Esophagus squamous epithelium (tissue), 5 donors: Measurements from ENCODE around the gene ELL2. TPM values are rescaled to one million over a fixed set of nuclear protein-coding genes. Genes with fewer than 3 reads are reported as not detected.
A peak's percentile ranks its signal among the peaks of the same experiment; 100 is the strongest.
"Not testable (repeated sequence)": the region's sequence is repeated elsewhere in the genome, so short reads cannot be mapped to it uniquely, and the experiment has no call there.

Experiments used
- DNase-seq: peaks from one replicate; lab custom pipeline; 2025; lab: John Stamatoyannopoulos, UW
- H3K27ac ChIP-seq, 4 donors: fragments of 200-600 bp; sonication (generic); one replicate each; pipeline ENCODE4 v1.5.1; 2016 to 2019; ENCODE audit warnings: mild to moderate bottlenecking in 1 of 4
- H3K27me3 ChIP-seq, 4 donors: fragments of 200-600 bp; sonication (generic); 1 replicate in 3 of 4; 2 replicates in 1 of 4; pipeline versions ENCODE4 v1.5.1 to v1.6.0; 2017 to 2021; ENCODE audit warnings: antibody characterized with exemption in 1 of 4
- H3K36me3 ChIP-seq, 3 donors: fragments of 200-600 bp; sonication (generic); one replicate each; pipeline ENCODE4 v1.5.1; 2016 to 2019
- H3K4me1 ChIP-seq, 3 donors: fragments of 200-600 bp; sonication (generic); one replicate each; pipeline ENCODE4 v1.5.1; 2017 to 2019
- H3K4me3 ChIP-seq, 4 donors: fragments of 200-600 bp; sonication (generic); 1 replicate in 3 of 4; 2 replicates in 1 of 4; pipeline ENCODE4 v1.5.1; 2016 to 2019; ENCODE audit warnings: mild to moderate bottlenecking in 2 of 4, moderate library complexity in 1 of 4
- H3K9me3 ChIP-seq, 3 donors: fragments of 200-600 bp; sonication (generic); one replicate each; pipeline ENCODE4 v1.5.1; 2016 to 2019
- POLR2A ChIP-seq, 4 donors: fragments of 450-650 bp; IDR thresholded peaks; one replicate each; pipeline ENCODE4 v1.6.1; 2017; ENCODE audit warnings: antibody characterized with exemption in 4 of 4, mild to moderate bottlenecking in 4 of 4, moderate library complexity in 3 of 4
- WGBS, 2 donors: methylation state at CpG; one replicate each; pipeline ENCODE4 v1.1.5; 2018; 5-methylcytosine and 5-hydroxymethylcytosine counted together
- intact Hi-C: fragments of 100-400 bp; cut with DNase I; formaldehyde crosslinking; loops from one replicate; pipeline ENCODE4 v1.15.0; 2022
- total RNA-seq, 4 donors: library from RNA; depleted of rRNA; stranded (reverse); fragments of >200 nt; gene quantifications; one replicate each; pipeline ENCODE4 v1.1.0, GENCODE V29; 2016
- TF ChIP-seq, protein P1 (sequence below), 6 experiments: fragments of 450-650 bp in 4 of 6; fragments of 200-600 bp in 2 of 6; sonication (generic) in 2 of 6; IDR thresholded peaks; one replicate each; pipeline ENCODE4 v1.5.1; 2016 to 2019; ENCODE audit warnings: antibody characterized with exemption in 6 of 6, mild to moderate bottlenecking in 4 of 6, moderate library complexity in 4 of 6
- donor health status: DM: yes; HTN: yes; CAD: no.

ELL2 gene
- total RNA-seq, 4 donors from 2014 or later = 74.9 to 124 (median 121) TPM

DNA sequence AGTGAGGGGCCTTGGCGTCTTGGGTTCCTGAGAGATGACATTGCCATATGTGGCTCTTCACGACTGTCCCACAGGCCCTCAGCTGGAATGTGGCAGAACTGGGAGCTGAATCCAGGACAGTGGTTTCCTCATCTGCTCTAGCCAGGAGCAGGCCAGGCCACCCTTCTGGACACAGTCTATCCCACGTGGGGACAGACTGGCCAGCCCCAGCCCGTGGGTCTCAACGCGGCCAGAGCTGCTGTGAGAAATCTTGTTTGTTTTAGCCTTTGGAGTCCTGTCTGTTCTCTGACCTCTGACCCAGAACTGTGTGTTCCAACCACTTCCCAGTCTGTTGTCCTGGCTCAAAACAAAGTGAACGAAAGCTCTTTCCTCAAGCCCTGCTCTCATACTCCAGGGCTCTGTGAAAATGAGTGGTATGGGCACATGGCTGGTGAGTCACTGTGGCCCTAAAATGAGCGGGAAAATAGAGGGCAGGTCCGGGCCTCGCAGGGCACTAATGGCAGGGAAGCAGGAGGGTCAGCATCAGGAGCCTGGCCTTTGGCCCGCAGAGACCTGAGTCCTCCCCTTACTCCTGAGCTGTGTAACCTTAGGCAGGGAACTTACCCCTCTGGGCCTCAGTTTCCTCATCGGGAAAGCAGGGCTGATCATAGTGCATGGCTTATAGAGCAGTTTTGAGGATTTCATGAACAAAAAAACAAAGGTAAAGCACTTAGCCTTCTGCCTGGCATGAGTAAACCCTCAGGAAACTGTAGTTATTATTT is 104.3 kb downstream of the ELL2 start:
- peaks cover 20 to 63% (median 53%) of the 10 kb centered on the region in 3 donors for H3K4me1 ChIP-seq
- H3K27ac ChIP-seq = peak overlapping the region; percentile 78 to 95 (median 94)
- TF ChIP-seq, protein P1, sequence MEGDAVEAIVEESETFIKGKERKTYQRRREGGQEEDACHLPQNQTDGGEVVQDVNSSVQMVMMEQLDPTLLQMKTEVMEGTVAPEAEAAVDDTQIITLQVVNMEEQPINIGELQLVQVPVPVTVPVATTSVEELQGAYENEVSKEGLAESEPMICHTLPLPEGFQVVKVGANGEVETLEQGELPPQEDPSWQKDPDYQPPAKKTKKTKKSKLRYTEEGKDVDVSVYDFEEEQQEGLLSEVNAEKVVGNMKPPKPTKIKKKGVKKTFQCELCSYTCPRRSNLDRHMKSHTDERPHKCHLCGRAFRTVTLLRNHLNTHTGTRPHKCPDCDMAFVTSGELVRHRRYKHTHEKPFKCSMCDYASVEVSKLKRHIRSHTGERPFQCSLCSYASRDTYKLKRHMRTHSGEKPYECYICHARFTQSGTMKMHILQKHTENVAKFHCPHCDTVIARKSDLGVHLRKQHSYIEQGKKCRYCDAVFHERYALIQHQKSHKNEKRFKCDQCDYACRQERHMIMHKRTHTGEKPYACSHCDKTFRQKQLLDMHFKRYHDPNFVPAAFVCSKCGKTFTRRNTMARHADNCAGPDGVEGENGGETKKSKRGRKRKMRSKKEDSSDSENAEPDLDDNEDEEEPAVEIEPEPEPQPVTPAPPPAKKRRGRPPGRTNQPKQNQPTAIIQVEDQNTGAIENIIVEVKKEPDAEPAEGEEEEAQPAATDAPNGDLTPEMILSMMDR (IDR thresholded peaks at IDR 0.05) = no peak
- no peak for TF ChIP-seq POLR2A (IDR thresholded peaks at IDR 0.05)
- intact Hi-C loops = loop anchor here (5.0 kb wide), 1 partner anchor 480 kb away; no protein-coding TSS in a partner anchor
- DNase-seq = no peak
- 61% methylated on average over 7 of the region's 12 CpGs for WGBS, 2 donors
- H3K36me3 ChIP-seq = no peaks in the 10 kb centered on the region
- H3K9me3 ChIP-seq = no peaks in the 10 kb centered on the region
- no peak overlapping the region for H3K4me3 ChIP-seq
- no peaks in the 10 kb centered on the region for H3K27me3 ChIP-seq

DNA sequence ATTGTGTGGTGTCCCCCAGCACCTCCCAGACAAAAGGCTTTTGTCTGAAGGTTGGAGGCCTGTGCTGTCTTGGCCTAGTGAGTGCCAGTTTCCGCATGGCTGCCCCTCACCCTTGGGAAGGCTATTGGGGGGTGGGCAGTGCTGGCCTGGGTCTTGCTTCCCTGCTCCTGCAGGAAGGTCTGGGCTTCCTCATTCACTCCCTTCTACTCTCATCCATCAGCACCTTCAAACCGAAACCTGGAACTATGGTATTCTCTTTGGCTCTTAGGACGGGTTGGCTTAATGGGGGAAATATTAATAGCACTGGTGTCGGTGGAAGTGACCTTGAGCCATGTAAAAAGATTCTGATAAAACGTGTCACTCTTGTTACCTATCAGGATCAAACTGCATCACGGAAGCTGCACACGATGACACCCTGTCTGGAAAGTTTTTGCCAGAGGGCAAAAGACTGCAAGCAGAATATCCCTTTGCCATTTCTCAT is 105.1 kb downstream of the ELL2 start:
- intact Hi-C loops = loop anchor here (5.0 kb wide), 1 partner anchor 481 kb away; no protein-coding TSS in a partner anchor
- no peak for DNase-seq
- H3K9me3 ChIP-seq = no peaks in the 10 kb centered on the region
- H3K27ac ChIP-seq = peak overlapping the region; percentile 78 to 95 (median 94)
- WGBS, 2 donors = 79 to 89% methylated on average over 7 of the region's 7 CpGs
- no peak overlapping the region for H3K4me3 ChIP-seq
- no peaks in the 10 kb centered on the region for H3K36me3 ChIP-seq
- TF ChIP-seq, protein P1 (IDR thresholded peaks at IDR 0.05) = no peak
- no peak for TF ChIP-seq POLR2A (IDR thresholded peaks at IDR 0.05)
- H3K27me3 ChIP-seq = no peaks in the 10 kb centered on the region
- H3K4me1 ChIP-seq = peaks cover 20 to 55% (median 47%) of the 10 kb centered on the region in 3 donors

DNA sequence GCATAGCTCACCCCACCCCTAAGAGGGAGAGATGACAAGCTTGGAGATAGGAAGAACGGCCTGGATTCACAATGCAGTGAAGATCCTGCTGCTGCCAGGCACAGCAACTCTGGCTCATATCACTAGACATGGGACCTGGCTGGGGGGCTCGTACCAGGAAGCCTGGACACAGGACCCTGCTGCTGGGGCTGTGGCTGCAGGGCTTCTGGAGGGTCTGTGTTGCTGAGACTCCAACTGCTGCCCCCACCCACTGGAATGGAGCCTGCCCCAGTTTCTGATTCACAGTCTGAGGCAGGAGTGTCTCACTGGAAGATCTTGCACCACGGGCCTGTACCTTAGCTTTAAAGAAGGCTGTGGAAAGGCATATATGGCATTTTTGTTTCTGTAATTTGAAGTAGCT is 108.2 kb downstream of the ELL2 start:
- H3K4me3 ChIP-seq = no peak overlapping the region
- no peak for TF ChIP-seq POLR2A (IDR thresholded peaks at IDR 0.05)
- TF ChIP-seq, protein P1 (IDR thresholded peaks at IDR 0.05) = no peak
- H3K36me3 ChIP-seq = no peaks in the 10 kb centered on the region
- no peak for DNase-seq
- no peaks in the 10 kb centered on the region for H3K9me3 ChIP-seq
- no peak overlapping the region for H3K27ac ChIP-seq
- intact Hi-C loops = no loop called here
- H3K4me1 ChIP-seq = peaks cover 11 to 24% (median 22%) of the 10 kb centered on the region in 3 donors
- WGBS, 2 donors = 71 to 82% methylated on average over 1 to 2 of the region's 3 CpGs
- no peaks in the 10 kb centered on the region for H3K27me3 ChIP-seq

DNA sequence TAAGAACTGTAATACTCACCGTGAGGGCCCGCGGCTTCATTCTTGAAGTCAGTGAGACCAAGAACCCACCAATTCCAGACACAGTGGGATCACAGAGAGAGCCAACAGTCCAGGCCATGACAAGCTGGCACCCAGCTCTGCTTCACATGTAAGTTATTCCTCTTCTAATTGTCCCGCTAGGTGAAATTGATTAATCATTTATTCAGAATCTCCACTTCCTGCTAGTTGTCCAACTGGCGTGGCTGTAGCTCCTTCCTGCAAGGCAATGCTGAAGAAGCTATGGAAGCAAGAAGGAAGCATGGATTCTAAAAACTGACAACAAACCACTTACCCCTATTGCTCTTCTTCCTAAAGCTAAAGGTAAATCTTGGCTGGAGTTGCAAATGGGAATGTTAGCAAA is 109.1 kb downstream of the ELL2 start:
- no peak for TF ChIP-seq POLR2A (IDR thresholded peaks at IDR 0.05)
- TF ChIP-seq, protein P1 (IDR thresholded peaks at IDR 0.05) = no peak
- Histone ChIP-seq H3K27ac (no peak overlapping the region), H3K27me3 (no peaks in the 10 kb centered on the region), H3K36me3 (no peaks in the 10 kb centered on the region), H3K9me3 (no peaks in the 10 kb centered on the region), H3K4me3 (no peak overlapping the region), H3K4me1 (peaks cover 5 to 15% (median 15%) of the 10 kb centered on the region in 3 donors)
- intact Hi-C loops = no loop called here
- no peak for DNase-seq
- WGBS, 2 donors = 90 to 92% methylated on average over 3 to 5 of the region's 5 CpGs

DNA sequence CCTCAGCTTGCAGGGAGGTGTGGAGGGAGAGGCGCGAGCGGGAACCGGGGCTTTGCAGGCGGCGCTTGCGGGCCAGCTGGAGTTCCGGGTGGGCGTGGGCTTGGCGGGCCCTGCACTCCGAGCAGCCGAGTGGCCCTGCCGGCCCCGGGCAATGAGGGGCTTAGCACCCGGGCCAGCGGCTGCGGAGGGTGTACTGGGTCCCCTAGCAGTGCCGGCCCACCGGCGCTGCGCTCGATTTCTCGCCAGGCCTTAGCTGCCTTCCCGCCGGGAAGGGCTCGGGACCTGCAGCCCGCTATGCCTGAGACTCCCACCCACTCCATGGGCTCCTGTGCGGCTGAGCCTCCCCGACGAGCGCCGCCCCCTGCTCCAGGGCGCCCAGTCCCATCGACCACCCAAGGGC is 110.5 kb downstream of the ELL2 start:
- H3K36me3 ChIP-seq, H3K4me3 ChIP-seq, H3K27ac ChIP-seq, H3K27me3 ChIP-seq, intact Hi-C loops, H3K9me3 ChIP-seq, H3K4me1 ChIP-seq, DNase-seq: not testable (repeated sequence)
- WGBS, 2 donors = no CpG with 5 or more reads among the region's 34 CpGs
